Endodermal cell (in vitro differentiated cells): ENCODE results near the gene SERPINB10. TPM values are rescaled to one million over a fixed set of nuclear protein-coding genes. Genes with fewer than 3 reads are reported as not detected.
A peak's percentile ranks its signal among the peaks of the same experiment; 100 is the strongest.

Experiments used
- DNase-seq: peaks from one replicate; pipeline ENCODE4 v3.0.0-alpha.2; 2017
- H3K27ac ChIP-seq: 2 replicates; pipeline ENCODE4 v1.5.1; 2013; ENCODE audit warnings: mild to moderate bottlenecking, low read depth, low read length, moderate library complexity
- H3K27me3 ChIP-seq: 2 replicates; pipeline ENCODE4 v1.6.1; 2013; ENCODE audit warnings: mild to moderate bottlenecking, low read length, moderate library complexity; ENCODE audit not compliant: insufficient read depth, control insufficient read depth, poor library complexity, severe bottlenecking
- H3K36me3 ChIP-seq: 2 replicates; pipeline ENCODE4 v1.7.0; 2013; ENCODE audit warnings: mild to moderate bottlenecking, low read length, moderate library complexity; ENCODE audit not compliant: control insufficient read depth, insufficient read depth
- H3K4me1 ChIP-seq: one replicate; pipeline ENCODE4 v1.7.0; 2013; ENCODE audit warnings: low read length; ENCODE audit not compliant: control insufficient read depth, insufficient read depth
- H3K4me3 ChIP-seq: 2 replicates; pipeline ENCODE4 v1.5.1; 2013; ENCODE audit warnings: mild to moderate bottlenecking, low read length, moderate library complexity
- H3K9ac ChIP-seq: 2 replicates; pipeline ENCODE4 v1.6.1; 2013; ENCODE audit warnings: mild to moderate bottlenecking, low read length, moderate library complexity; ENCODE audit not compliant: poor library complexity, severe bottlenecking; ENCODE audit errors: extremely low read depth
- H3K9me3 ChIP-seq: 2 replicates; pipeline ENCODE4 v1.6.1; 2013; ENCODE audit warnings: mild to moderate bottlenecking, low read length, moderate library complexity; ENCODE audit not compliant: control insufficient read depth
- H3K27ac Mint-ChIP-seq: 2 replicates; pipeline ENCODE4 v1.8.0; 2020; ENCODE audit warnings: mixed read lengths
- H3K27me3 Mint-ChIP-seq: 2 replicates; pipeline ENCODE4 v1.8.0; 2021; ENCODE audit warnings: mild to moderate bottlenecking, mixed read lengths; ENCODE audit not compliant: insufficient read depth
- H3K36me3 Mint-ChIP-seq: 2 replicates; pipeline ENCODE4 v1.8.0; 2020; ENCODE audit warnings: low read depth, mixed read lengths
- H3K4me1 Mint-ChIP-seq: 2 replicates; pipeline ENCODE4 v1.8.0; 2020; ENCODE audit warnings: mixed read lengths
- H3K4me3 Mint-ChIP-seq: 2 replicates; pipeline ENCODE4 v1.8.0; 2020; ENCODE audit warnings: mild to moderate bottlenecking, moderate library complexity, mixed read lengths
- H3K9me3 Mint-ChIP-seq: 2 replicates; pipeline ENCODE4 v1.8.0; 2020; ENCODE audit warnings: mild to moderate bottlenecking, mixed read lengths
- WGBS, 2 experiments: methylation state at CpG; one replicate each; pipeline versions ENCODE4 v1.1.5 to v1.1.7; 2013; ENCODE audit warnings: missing lambda C conversion rate in 2 of 2, mixed read lengths in 1 of 2; ENCODE audit not compliant: insufficient coverage in 1 of 2, insufficient read length in 1 of 2; 5-methylcytosine and 5-hydroxymethylcytosine counted together
- total RNA-seq, 2 donors: library from RNA; stranded (reverse); fragmentation: NEBNext Ultra II Directional in 1 of 2; extraction: Animal tissue kit (Norgen Biotek cat#: 25700) in 1 of 2; gene quantifications; 2 replicates in 1 of 2; 3 replicates in 1 of 2; pipeline ENCODE4 v1.2.1, GENCODE V29; 2021
- TF ChIP-seq, protein P1 (sequence below): fragments of 200-600 bp; sonication (generic); conservative IDR thresholded peaks from 2 replicates; pipeline ENCODE4 v1.5.0; 2021; ENCODE audit warnings: antibody characterized with exemption, mild to moderate bottlenecking

Gene SERPINB10
- total RNA-seq, 2 donors from 2014 or later: not detected

DNA sequence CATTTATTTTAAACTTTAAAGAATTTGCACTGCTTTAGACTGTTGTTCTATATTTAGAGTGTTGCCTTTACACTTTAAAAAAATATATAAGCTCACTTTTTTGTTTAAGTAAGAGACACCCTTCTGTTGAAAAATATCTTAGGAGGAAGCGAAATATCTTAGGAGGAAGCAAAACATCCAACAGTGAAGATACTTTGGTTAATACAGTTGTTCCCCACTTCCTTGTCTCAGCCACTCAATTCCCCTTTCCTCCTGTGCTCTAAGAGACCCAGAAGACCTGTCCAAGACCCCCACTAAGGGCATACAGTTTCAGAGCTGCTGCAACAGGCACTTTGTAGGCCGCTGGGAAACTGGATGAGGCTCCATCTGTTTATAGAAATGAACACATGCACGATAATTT, 67.9 kb downstream of the SERPINB10 start:
- TF ChIP-seq, protein P1, sequence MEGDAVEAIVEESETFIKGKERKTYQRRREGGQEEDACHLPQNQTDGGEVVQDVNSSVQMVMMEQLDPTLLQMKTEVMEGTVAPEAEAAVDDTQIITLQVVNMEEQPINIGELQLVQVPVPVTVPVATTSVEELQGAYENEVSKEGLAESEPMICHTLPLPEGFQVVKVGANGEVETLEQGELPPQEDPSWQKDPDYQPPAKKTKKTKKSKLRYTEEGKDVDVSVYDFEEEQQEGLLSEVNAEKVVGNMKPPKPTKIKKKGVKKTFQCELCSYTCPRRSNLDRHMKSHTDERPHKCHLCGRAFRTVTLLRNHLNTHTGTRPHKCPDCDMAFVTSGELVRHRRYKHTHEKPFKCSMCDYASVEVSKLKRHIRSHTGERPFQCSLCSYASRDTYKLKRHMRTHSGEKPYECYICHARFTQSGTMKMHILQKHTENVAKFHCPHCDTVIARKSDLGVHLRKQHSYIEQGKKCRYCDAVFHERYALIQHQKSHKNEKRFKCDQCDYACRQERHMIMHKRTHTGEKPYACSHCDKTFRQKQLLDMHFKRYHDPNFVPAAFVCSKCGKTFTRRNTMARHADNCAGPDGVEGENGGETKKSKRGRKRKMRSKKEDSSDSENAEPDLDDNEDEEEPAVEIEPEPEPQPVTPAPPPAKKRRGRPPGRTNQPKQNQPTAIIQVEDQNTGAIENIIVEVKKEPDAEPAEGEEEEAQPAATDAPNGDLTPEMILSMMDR: no peak
- Histone ChIP-seq H3K36me3 (no peaks in the 10 kb centered on the region), H3K4me3 (no peak overlapping the region), H3K27me3 (no peaks in the 10 kb centered on the region), H3K9me3 (no peaks in the 10 kb centered on the region), H3K9ac (no peak overlapping the region), H3K4me1 (no peaks in the 10 kb centered on the region), H3K27ac (no peak overlapping the region)
- no peak for DNase-seq
- peaks cover 11% of the 10 kb centered on the region for H3K4me1 Mint-ChIP-seq
- H3K4me3 Mint-ChIP-seq: no peak overlapping the region
- 95% methylated on average over 3 of the region's 3 CpGs; no CpG with 5 or more reads in 1 of the 2 experiments for WGBS, 2 experiments
- H3K9me3 Mint-ChIP-seq: no peaks in the 10 kb centered on the region
- peaks cover 83% of the 10 kb centered on the region for H3K27me3 Mint-ChIP-seq
- H3K27ac Mint-ChIP-seq: no peak overlapping the region
- H3K36me3 Mint-ChIP-seq: no peaks in the 10 kb centered on the region

DNA sequence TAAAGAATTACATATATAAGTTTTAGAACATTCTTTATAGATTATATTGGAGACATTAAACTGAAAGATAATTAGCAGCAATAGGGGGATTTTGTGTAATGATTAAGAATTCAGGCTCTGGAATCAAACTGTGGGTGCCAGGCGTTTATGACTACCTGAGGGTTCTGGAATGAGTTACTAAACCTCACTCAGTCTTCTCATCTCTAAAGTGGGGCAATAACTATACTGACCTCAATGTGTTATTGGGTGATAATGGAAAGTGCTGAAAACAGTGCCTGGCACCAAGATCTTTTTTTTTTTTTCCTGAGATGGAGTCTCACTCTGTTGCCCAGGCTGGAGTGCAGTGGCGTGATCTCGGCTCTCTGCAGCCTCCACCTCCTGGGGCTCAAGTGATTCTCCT, 69.3 kb downstream of the SERPINB10 start:
- no peaks in the 10 kb centered on the region for H3K27me3 ChIP-seq
- no peak for DNase-seq
- no peak overlapping the region for H3K27ac Mint-ChIP-seq
- H3K4me3 Mint-ChIP-seq: no peak overlapping the region
- WGBS, 2 experiments: 91 to 94% methylated on average over 3 of the region's 3 CpGs
- H3K9ac ChIP-seq: no peak overlapping the region
- peaks cover 71% of the 10 kb centered on the region for H3K27me3 Mint-ChIP-seq
- TF ChIP-seq, protein P1: no peak
- no peaks in the 10 kb centered on the region for H3K36me3 Mint-ChIP-seq
- peaks cover 5% of the 10 kb centered on the region for H3K4me1 Mint-ChIP-seq
- no peaks in the 10 kb centered on the region for H3K36me3 ChIP-seq
- H3K9me3 Mint-ChIP-seq: no peaks in the 10 kb centered on the region
- no peaks in the 10 kb centered on the region for H3K9me3 ChIP-seq
- H3K4me1 ChIP-seq: no peaks in the 10 kb centered on the region
- H3K4me3 ChIP-seq: no peak overlapping the region
- no peak overlapping the region for H3K27ac ChIP-seq

DNA sequence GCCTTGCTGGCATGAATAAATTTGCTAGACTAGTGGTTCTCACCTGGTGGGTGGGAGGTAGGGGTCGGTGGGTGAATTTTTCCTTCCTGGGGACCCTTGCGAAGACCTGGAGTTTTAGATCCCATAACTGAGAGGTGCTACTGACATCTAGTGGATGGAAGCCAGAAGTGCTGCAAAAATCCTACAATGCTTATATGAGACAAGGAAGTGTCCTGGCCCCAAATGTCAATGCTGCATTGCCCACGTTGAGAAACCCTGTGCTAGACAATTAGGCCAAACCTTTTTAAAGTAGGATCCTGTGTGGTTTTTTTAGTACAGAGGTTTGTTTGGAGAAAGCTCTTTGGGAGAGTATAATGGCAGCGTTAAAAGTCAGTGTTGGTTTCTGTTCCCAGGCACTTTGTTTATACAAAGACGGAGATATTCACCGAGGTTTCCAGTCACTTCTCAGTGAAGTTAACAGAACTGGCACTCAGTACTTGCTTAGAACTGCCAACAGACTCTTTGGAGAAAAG, 71.7 kb downstream of the SERPINB10 start:
- H3K9ac ChIP-seq: no peak overlapping the region
- TF ChIP-seq, protein P1: peak; percentile 89
- H3K4me3 ChIP-seq: no peak overlapping the region
- 40 to 49% methylated on average over 3 to 6 of the region's 6 CpGs for WGBS, 2 experiments
- H3K27ac ChIP-seq: no peak overlapping the region
- peaks cover 5% of the 10 kb centered on the region for H3K4me1 Mint-ChIP-seq
- no peaks in the 10 kb centered on the region for H3K36me3 ChIP-seq
- H3K36me3 Mint-ChIP-seq: no peaks in the 10 kb centered on the region
- H3K27ac Mint-ChIP-seq: no peak overlapping the region
- no peaks in the 10 kb centered on the region for H3K9me3 ChIP-seq
- no peaks in the 10 kb centered on the region for H3K4me1 ChIP-seq
- peak; percentile 83 for DNase-seq
- no peaks in the 10 kb centered on the region for H3K27me3 ChIP-seq
- H3K27me3 Mint-ChIP-seq: peaks cover 51% of the 10 kb centered on the region
- no peak overlapping the region for H3K4me3 Mint-ChIP-seq
- H3K9me3 Mint-ChIP-seq: no peaks in the 10 kb centered on the region
